ENCODE measurements around the gene ALDH1L1. TPM values are rescaled to one million over a fixed set of nuclear protein-coding genes. Genes with fewer than 3 reads are reported as not detected.

The ALDH1L1 gene
- total RNA-seq, 5 donors from 2014 or later (not counting 1 experiment from before 2014, with no cell fraction given): 0.19 to 1.6 (median 0.20) TPM; not detected in 2

- Histone ChIP-seq H3K27me3 (replicated peaks in 1 of 2; ENCODE audit: control insufficient read depth in 2 of 2, extremely low read depth in 1 of 2, insufficient read depth in 2 of 2, low read length in 1 of 2) (no peaks in the 10 kb centered on the region), H3K4me3 (ENCODE audit: control insufficient read depth in 1 of 2, extremely low read depth in 1 of 2, low read length in 1 of 2) (peak overlapping the region in 1 of 2 donors; percentile 66), H3K4me1 (ENCODE audit: control insufficient read depth in 1 of 2, extremely low read depth in 1 of 2, insufficient read depth in 2 of 2, low read length in 2 of 2) (peaks cover 5 to 25% of the 10 kb centered on the region in 2 experiments), H3K9me3 (no peaks in the 10 kb centered on the region), H3K36me3 (ENCODE audit: control insufficient read depth in 2 of 2, extremely low read depth in 1 of 2, insufficient read depth in 1 of 2, low read length in 1 of 2) (no peaks in the 10 kb centered on the region), H3K27ac (ENCODE audit: low read length) (peak overlapping the region; percentile 55)
- ATAC-seq (replicated peaks in 1 of 4): no peak
- Mint-ChIP-seq H3K27ac (peak overlapping the region; percentile 66 to 84), H3K4me3 (peak overlapping the region; percentile 73 to 92 (median 76)), H3K4me1 (peaks cover 19 to 23% (median 20%) of the 10 kb centered on the region in 3 donors), H3K36me3 (no peaks in the 10 kb centered on the region), H3K27me3 (no peaks in the 10 kb centered on the region), H3K9me3 (no peaks in the 10 kb centered on the region)
- 88% methylated on average over 5 of the region's 5 CpGs for WGBS (ENCODE audit: insufficient coverage)
- no peak for DNase-seq
- POLR2A ChIA-PET: no interaction called here
- CTCF ChIA-PET: no interaction called here
Measured at GRCh38 chr3:126084768-126085180, 95.6 kb downstream of the ALDH1L1 start.

DNA sequence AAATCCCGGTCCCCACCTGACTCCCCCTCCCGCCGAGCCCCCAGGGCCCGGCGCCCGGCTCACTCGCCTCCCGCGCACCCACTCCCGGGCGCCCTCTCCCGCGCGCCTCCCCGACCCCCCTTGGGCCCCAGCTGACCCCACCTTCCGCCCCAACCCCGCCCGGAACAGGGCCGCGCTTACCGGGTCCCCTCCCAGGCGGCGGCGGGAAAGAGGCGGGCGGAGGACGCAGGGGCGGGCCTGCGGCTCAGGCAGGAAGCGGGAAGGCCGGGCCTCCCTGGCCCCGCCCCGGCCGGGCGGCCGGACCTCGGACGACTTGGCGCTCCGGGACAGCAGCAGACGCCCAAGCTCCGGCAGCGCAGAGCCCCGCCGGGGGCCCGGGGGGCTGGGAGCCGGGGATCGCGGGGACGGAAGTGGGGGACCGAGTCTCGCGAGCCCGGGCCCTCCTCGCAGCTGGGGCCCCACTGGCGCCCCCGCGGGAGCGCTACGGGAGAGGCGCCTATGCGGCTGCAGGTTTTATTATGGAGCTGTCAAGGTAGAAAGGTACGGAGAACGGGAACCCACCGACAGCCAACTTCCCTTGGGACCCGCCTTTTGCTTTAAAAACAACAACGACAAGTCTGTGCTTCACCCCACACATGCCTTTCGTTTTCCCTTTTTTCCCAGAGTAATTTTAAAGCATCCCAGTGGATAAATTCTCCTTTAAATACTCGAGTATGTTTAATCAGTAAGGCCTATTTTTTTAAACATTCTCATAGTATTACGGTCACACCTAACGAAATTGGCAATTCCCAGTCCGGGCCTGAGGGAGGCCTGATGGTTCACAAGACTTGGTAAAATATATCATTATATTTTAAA, 96.2 kb downstream of the ALDH1L1 start, which contains the start of gene SLC41A3:
Gene SLC41A3, minus strand, starts transcription at position 212 of the 855 bp plus-strand sequence. CDS start 15,905 bp downstream, outside the sequence.
- H3K36me3 ChIP-seq (ENCODE audit: control insufficient read depth in 2 of 2, extremely low read depth in 1 of 2, insufficient read depth in 1 of 2, low read length in 1 of 2): no peaks in the 10 kb centered on the region
- no peaks in the 10 kb centered on the region for H3K9me3 ChIP-seq
- H3K36me3 Mint-ChIP-seq: no peaks in the 10 kb centered on the region
- no peaks in the 10 kb centered on the region for H3K9me3 Mint-ChIP-seq
- peak within 1 kb of the TSS; percentile 60 for H3K27ac ChIP-seq (ENCODE audit: low read length)
- H3K27me3 ChIP-seq (replicated peaks in 1 of 2; ENCODE audit: control insufficient read depth in 2 of 2, extremely low read depth in 1 of 2, insufficient read depth in 2 of 2, low read length in 1 of 2): no peaks in the 10 kb centered on the region
- CTCF ChIA-PET: no interaction called here
- WGBS (ENCODE audit: insufficient coverage): 0% methylated on average over 42 of the region's 72 CpGs
- POLR2A ChIA-PET: interaction anchor here in 1 of 2 donors (0.8 kb wide), 1 partner anchor 490 kb away, joined by 4 read pairs; no protein-coding TSS in a partner anchor
- ATAC-seq (replicated peaks in 1 of 4) (peak; percentile 93 to 94 (median 94)), DNase-seq (peak; percentile 61 to 86 (median 74))
- peak within 1 kb of the TSS; percentile 94 for H3K27ac Mint-ChIP-seq
- no peaks in the 10 kb centered on the region for H3K27me3 Mint-ChIP-seq
- peak within 1 kb of the TSS; percentile 66 to 79 for H3K4me3 ChIP-seq (ENCODE audit: control insufficient read depth in 1 of 2, extremely low read depth in 1 of 2, low read length in 1 of 2)
- H3K4me3 Mint-ChIP-seq: peak within 1 kb of the TSS; percentile 87 to 92 (median 91)
- H3K4me1 Mint-ChIP-seq: peaks cover 20 to 28% (median 20%) of the 10 kb centered on the region in 3 donors
- peaks cover 5 to 25% of the 10 kb centered on the region in 2 experiments for H3K4me1 ChIP-seq (ENCODE audit: control insufficient read depth in 1 of 2, extremely low read depth in 1 of 2, insufficient read depth in 2 of 2, low read length in 2 of 2)

GRCh38 chr3:126083511-126083912, 96.9 kb downstream of the ALDH1L1 start:
- DNase-seq (peak in 20 of 35 experiments; percentile 8 to 54 (median 26)), ATAC-seq (replicated peaks in 1 of 4) (peak; percentile 45 to 57 (median 56))
- Histone ChIP-seq H3K27me3 (replicated peaks in 1 of 2; ENCODE audit: control insufficient read depth in 2 of 2, extremely low read depth in 1 of 2, insufficient read depth in 2 of 2, low read length in 1 of 2) (no peaks in the 10 kb centered on the region), H3K9me3 (no peaks in the 10 kb centered on the region), H3K36me3 (ENCODE audit: control insufficient read depth in 2 of 2, extremely low read depth in 1 of 2, insufficient read depth in 1 of 2, low read length in 1 of 2) (no peaks in the 10 kb centered on the region), H3K27ac (ENCODE audit: low read length) (peak overlapping the region; percentile 60), H3K4me1 (ENCODE audit: control insufficient read depth in 1 of 2, extremely low read depth in 1 of 2, insufficient read depth in 2 of 2, low read length in 2 of 2) (peaks cover 5 to 25% of the 10 kb centered on the region in 2 experiments), H3K4me3 (ENCODE audit: control insufficient read depth in 1 of 2, extremely low read depth in 1 of 2, low read length in 1 of 2) (peak overlapping the region; percentile 66 to 79)
- Mint-ChIP-seq H3K9me3 (no peaks in the 10 kb centered on the region), H3K27ac (peak overlapping the region; percentile 94), H3K4me1 (peaks cover 20 to 28% (median 20%) of the 10 kb centered on the region in 3 donors), H3K4me3 (peak overlapping the region; percentile 87 to 92 (median 91)), H3K27me3 (no peaks in the 10 kb centered on the region), H3K36me3 (peaks cover 4% of the 10 kb centered on the region)
- CTCF ChIA-PET: no interaction called here
- WGBS (ENCODE audit: insufficient coverage): under 1% methylated on average over 22 of the region's 30 CpGs
- POLR2A ChIA-PET: interaction anchor here in 1 of 2 donors (0.8 kb wide), 1 partner anchor 489 kb away, joined by 4 read pairs; no protein-coding TSS in a partner anchor

GRCh38 chr3:126083138-126083445, 97.3 kb downstream of the ALDH1L1 start:
- Mint-ChIP-seq H3K27ac (peak overlapping the region; percentile 94), H3K36me3 (peaks cover 5% of the 10 kb centered on the region), H3K9me3 (no peaks in the 10 kb centered on the region), H3K4me3 (peak overlapping the region; percentile 87 to 92 (median 91)), H3K27me3 (no peaks in the 10 kb centered on the region), H3K4me1 (peaks cover 20 to 28% (median 20%) of the 10 kb centered on the region in 3 donors)
- peak overlapping the region; percentile 66 to 79 for H3K4me3 ChIP-seq (ENCODE audit: control insufficient read depth in 1 of 2, extremely low read depth in 1 of 2, low read length in 1 of 2)
- peak overlapping the region; percentile 60 for H3K27ac ChIP-seq (ENCODE audit: low read length)
- H3K27me3 ChIP-seq (replicated peaks in 1 of 2; ENCODE audit: control insufficient read depth in 2 of 2, extremely low read depth in 1 of 2, insufficient read depth in 2 of 2, low read length in 1 of 2): no peaks in the 10 kb centered on the region
- ATAC-seq (replicated peaks in 1 of 4): no peak
- peak in 1 of 35 experiments; percentile 14 for DNase-seq
- POLR2A ChIA-PET: no interaction called here
- peaks cover 5 to 25% of the 10 kb centered on the region in 2 experiments for H3K4me1 ChIP-seq (ENCODE audit: control insufficient read depth in 1 of 2, extremely low read depth in 1 of 2, insufficient read depth in 2 of 2, low read length in 2 of 2)
- CTCF ChIA-PET: no interaction called here
- H3K9me3 ChIP-seq: no peaks in the 10 kb centered on the region
- 50% methylated on average over 1 of the region's 3 CpGs for WGBS (ENCODE audit: insufficient coverage)
- H3K36me3 ChIP-seq (ENCODE audit: control insufficient read depth in 2 of 2, extremely low read depth in 1 of 2, insufficient read depth in 1 of 2, low read length in 1 of 2): no peaks in the 10 kb centered on the region

GRCh38 chr3:126082362-126083137, 97.8 kb downstream of the ALDH1L1 start:
- peak overlapping the region; percentile 60 for H3K27ac ChIP-seq (ENCODE audit: low read length)
- peaks cover 5 to 25% of the 10 kb centered on the region in 2 experiments for H3K4me1 ChIP-seq (ENCODE audit: control insufficient read depth in 1 of 2, extremely low read depth in 1 of 2, insufficient read depth in 2 of 2, low read length in 2 of 2)
- Mint-ChIP-seq H3K4me3 (peak overlapping the region; percentile 87 to 92 (median 91)), H3K27ac (peak overlapping the region; percentile 94), H3K27me3 (no peaks in the 10 kb centered on the region), H3K9me3 (no peaks in the 10 kb centered on the region), H3K4me1 (peaks cover 20 to 28% (median 20%) of the 10 kb centered on the region in 3 donors), H3K36me3 (peaks cover 7% of the 10 kb centered on the region)
- ATAC-seq (replicated peaks in 1 of 4) (no peak), DNase-seq (no peak)
- peak overlapping the region in 1 of 2 donors; percentile 66 for H3K4me3 ChIP-seq (ENCODE audit: control insufficient read depth in 1 of 2, extremely low read depth in 1 of 2, low read length in 1 of 2)
- ChIA-PET POLR2A (no interaction called here), CTCF (no interaction called here)
- H3K9me3 ChIP-seq: no peaks in the 10 kb centered on the region
- 93% methylated on average over 11 of the region's 15 CpGs for WGBS (ENCODE audit: insufficient coverage)
- H3K36me3 ChIP-seq (ENCODE audit: control insufficient read depth in 2 of 2, extremely low read depth in 1 of 2, insufficient read depth in 1 of 2, low read length in 1 of 2): no peaks in the 10 kb centered on the region
- no peaks in the 10 kb centered on the region for H3K27me3 ChIP-seq (replicated peaks in 1 of 2; ENCODE audit: control insufficient read depth in 2 of 2, extremely low read depth in 1 of 2, insufficient read depth in 2 of 2, low read length in 1 of 2)
